SK-N-SH treated with all-trans-retinoic acid at 6 μM for 48 hours (cell line): Measurements from ENCODE around the gene SLC45A1.
"Not testable (repeated sequence)": the region's sequence is repeated elsewhere in the genome, so short reads cannot be mapped to it uniquely, and the experiment has no call there.

Experiments used
- ATAC-seq: fragments of 200-7000 bp; cut with Tn5 transposase; 3 replicates; pipeline ENCODE4 v1.9.1; 2020; ENCODE audit warnings: mild to moderate bottlenecking, moderate library complexity
- ARNTL ChIP-seq: fragments of 450-650 bp; formaldehyde crosslinking; IDR thresholded peaks from 2 replicates; pipeline ENCODE4 v1.5.0; 2020; ENCODE audit warnings: low read depth, mild to moderate bottlenecking, moderate library complexity, borderline replicate concordance
- BACH2 ChIP-seq: fragments of 250-450 bp; sonication (Bioruptor Pico); IDR thresholded peaks from 2 replicates; pipeline ENCODE4 v1.9.0; 2021; ENCODE audit warnings: mild to moderate bottlenecking, borderline replicate concordance
- CSDC2 ChIP-seq: fragments of 250-450 bp; sonication (Bioruptor Pico); IDR thresholded peaks from 2 replicates; pipeline ENCODE4 v1.5.0; 2020; ENCODE audit warnings: mild to moderate bottlenecking, moderate library complexity
- CSRNP3 ChIP-seq: fragments of 250-450 bp; sonication (Bioruptor Pico); IDR thresholded peaks from 2 replicates; pipeline ENCODE4 v1.5.1; 2021; ENCODE audit warnings: mild to moderate bottlenecking, moderate library complexity
- ESRRG ChIP-seq: fragments of 250-450 bp; sonication (Bioruptor Pico); IDR thresholded peaks from 2 replicates; pipeline ENCODE4 v1.6.1; 2021; ENCODE audit warnings: mild to moderate bottlenecking
- GLIS3 ChIP-seq: fragments of 250-450 bp; sonication (Bioruptor Pico); IDR thresholded peaks from 2 replicates; pipeline ENCODE4 v1.5.0; 2020; ENCODE audit warnings: mild to moderate bottlenecking, moderate library complexity
- ISL1 ChIP-seq: fragments of 250-450 bp; sonication (Bioruptor Pico); IDR thresholded peaks from 2 replicates; pipeline ENCODE4 v2.1.2; 2022; ENCODE audit warnings: mild to moderate bottlenecking, moderate library complexity
- OSR1 ChIP-seq: fragments of 250-450 bp; sonication (Bioruptor Pico); IDR thresholded peaks from 2 replicates; pipeline ENCODE4 v1.8.0; 2022; ENCODE audit warnings: moderate library complexity, mild to moderate bottlenecking, inconsistent platforms
- PATZ1 ChIP-seq: fragments of 250-450 bp; sonication (Bioruptor Pico); IDR thresholded peaks from 2 replicates; pipeline ENCODE4 v1.8.0; 2020; ENCODE audit warnings: mild to moderate bottlenecking, moderate library complexity, borderline replicate concordance
- POU6F1 ChIP-seq: fragments of 250-450 bp; sonication (Bioruptor Pico); IDR thresholded peaks from 2 replicates; pipeline ENCODE4 v1.8.0; 2021; ENCODE audit warnings: low read depth, mild to moderate bottlenecking, moderate library complexity, borderline replicate concordance
- SNAI2 ChIP-seq: fragments of 250-450 bp; sonication (Bioruptor Pico); IDR thresholded peaks from 2 replicates; pipeline ENCODE4 v1.5.0; 2020; ENCODE audit warnings: mild to moderate bottlenecking, moderate library complexity
- TCF4 ChIP-seq: fragments of 250-450 bp; sonication (Bioruptor Pico); IDR thresholded peaks from 2 replicates; pipeline ENCODE4 v1.8.0; 2021; ENCODE audit warnings: mild to moderate bottlenecking, moderate library complexity, borderline replicate concordance
- TOX ChIP-seq: fragments of 250-450 bp; sonication (Bioruptor Pico); IDR thresholded peaks from 2 replicates; pipeline ENCODE4 v1.8.0; 2021; ENCODE audit warnings: mild to moderate bottlenecking, moderate library complexity, borderline replicate concordance
- ZC3H10 ChIP-seq: fragments of 250-450 bp; sonication (Bioruptor Pico); IDR thresholded peaks from 2 replicates; pipeline ENCODE4 v1.5.1; 2021; ENCODE audit warnings: mild to moderate bottlenecking, moderate library complexity
- ZFP30 ChIP-seq: fragments of 450-650 bp; formaldehyde crosslinking; IDR thresholded peaks from 2 replicates; pipeline ENCODE4 v1.5.0; 2022; ENCODE audit warnings: mild to moderate bottlenecking, moderate library complexity
- ZNF565 ChIP-seq: fragments of 450-650 bp; formaldehyde crosslinking; conservative IDR thresholded peaks from 2 replicates; pipeline ENCODE4 v1.5.0; 2020; ENCODE audit warnings: low read depth, mild to moderate bottlenecking, moderate library complexity
- ZNF70 ChIP-seq: fragments of 450-650 bp; formaldehyde crosslinking; IDR thresholded peaks from 2 replicates; pipeline ENCODE4 v1.5.0; 2020; ENCODE audit warnings: mild to moderate bottlenecking, moderate library complexity
- ZNF8 ChIP-seq: fragments of 450-650 bp; formaldehyde crosslinking; IDR thresholded peaks from 2 replicates; pipeline ENCODE4 v1.5.0; 2020; ENCODE audit warnings: mild to moderate bottlenecking, moderate library complexity

Gene SLC45A1

GRCh38 chr1:8276173-8276914 is 41.6 kb upstream of the SLC45A1 start (continued):
- no peak for TF ChIP-seq CSRNP3
- no peak for TF ChIP-seq CSDC2 (CRISPR knock-in tag)
- no peak for TF ChIP-seq ISL1 (CRISPR knock-in tag)
- no peak for TF ChIP-seq ARNTL (CRISPR knock-in tag)
- TF ChIP-seq ZNF8: no peak
- no peak for TF ChIP-seq ESRRG (CRISPR knock-in tag)
- TF ChIP-seq ZNF70 (CRISPR knock-in tag): no peak
- TF ChIP-seq ZFP30 (CRISPR knock-in tag): no peak

GRCh38 chr1:8276932-8277331 is 41.0 kb upstream of the SLC45A1 start:
- no peak for ATAC-seq
- TF ChIP-seq SNAI2 (CRISPR knock-in tag) (no peak), TCF4 (CRISPR knock-in tag) (no peak), ISL1 (CRISPR knock-in tag) (no peak), OSR1 (CRISPR knock-in tag) (no peak), ZC3H10 (no peak), ARNTL (CRISPR knock-in tag) (no peak), BACH2 (CRISPR knock-in tag) (no peak), PATZ1 (CRISPR knock-in tag) (no peak), CSRNP3 (no peak), ZNF8 (no peak), ZFP30 (CRISPR knock-in tag) (no peak), POU6F1 (CRISPR knock-in tag) (no peak)

- ATAC-seq: not testable (repeated sequence)
These were observed 39.2 kb upstream of the SLC45A1 start for GRCh38 chr1:8278677-8279076.

- ATAC-seq: no peak
- TF ChIP-seq TOX (no peak), ZFP30 (CRISPR knock-in tag) (no peak), CSDC2 (CRISPR knock-in tag) (no peak), ZNF565 (CRISPR knock-in tag) (no peak), ARNTL (CRISPR knock-in tag) (no peak), BACH2 (CRISPR knock-in tag) (no peak), GLIS3 (CRISPR knock-in tag) (no peak), ISL1 (CRISPR knock-in tag) (no peak), POU6F1 (CRISPR knock-in tag) (no peak)
These were observed 35.9 kb upstream of the SLC45A1 start for GRCh38 chr1:8281843-8282509.
